Astrocyte (in vitro differentiated cells and primary cell): ENCODE measurements around the gene RBM20. TPM values are rescaled to one million over a fixed set of nuclear protein-coding genes. Genes with fewer than 3 reads are reported as not detected.

Source experiments
- DNase-seq: peaks from one replicate; pipeline ENCODE4 v3.0.0-alpha.2; 2010; ENCODE audit warnings: low read depth
- FAIRE-seq: peaks from 2 replicates; lab custom pipeline; 2011; peaks lifted over from hg19 to GRCh38; lab: Jason Lieb, UNC
- H2AFZ ChIP-seq: 2 replicates; pipeline ENCODE4 v1.6.0; 2012; ENCODE audit warnings: low read depth, low read length, inconsistent platforms
- H3K27ac ChIP-seq: 2 replicates; pipeline ENCODE4 v1.5.1; 2011; ENCODE audit warnings: low read depth, low read length, inconsistent platforms
- H3K27me3 ChIP-seq: 2 replicates; pipeline ENCODE4 v1.6.0; 2011; ENCODE audit warnings: low read length, inconsistent platforms; ENCODE audit not compliant: insufficient read depth
- H3K36me3 ChIP-seq: 2 replicates; pipeline ENCODE4 v1.5.1; 2011; ENCODE audit warnings: low read length, inconsistent platforms; ENCODE audit not compliant: insufficient read depth
- H3K4me1 ChIP-seq: 2 replicates; pipeline ENCODE4 v1.5.1; 2011; ENCODE audit warnings: low read length, inconsistent platforms; ENCODE audit not compliant: insufficient read depth
- H3K4me2 ChIP-seq: 2 replicates; pipeline ENCODE4 v1.6.0; 2012; ENCODE audit warnings: low read length, inconsistent platforms
- H3K4me3 ChIP-seq: 2 replicates; pipeline ENCODE4 v1.5.1; 2011; ENCODE audit warnings: low read depth, mild to moderate bottlenecking, low read length, inconsistent platforms; ENCODE audit not compliant: insufficient read depth
- H3K79me2 ChIP-seq: 2 replicates; pipeline ENCODE4 v1.6.0; 2012; ENCODE audit warnings: mild to moderate bottlenecking, low read length, inconsistent platforms; ENCODE audit not compliant: insufficient read depth
- H3K9ac ChIP-seq: 2 replicates; pipeline ENCODE4 v1.6.0; 2012; ENCODE audit warnings: mild to moderate bottlenecking, low read length, inconsistent platforms
- H3K9me3 ChIP-seq: 2 replicates; pipeline ENCODE4 v1.5.1; 2012; ENCODE audit warnings: low read depth, mild to moderate bottlenecking, low read length, inconsistent platforms; ENCODE audit not compliant: insufficient read depth
- H4K20me1 ChIP-seq: 2 replicates; pipeline ENCODE4 v1.6.0; 2012; ENCODE audit warnings: low read length, inconsistent platforms; ENCODE audit not compliant: insufficient read depth
- H3K27ac Mint-ChIP-seq: one replicate; pipeline ENCODE4 v1.8.0; 2021; ENCODE audit warnings: mild to moderate bottlenecking, mixed read lengths; ENCODE audit not compliant: unreplicated experiment
- H3K27me3 Mint-ChIP-seq: one replicate; pipeline ENCODE4 v1.8.0; 2021; ENCODE audit warnings: low read depth, mixed read lengths; ENCODE audit not compliant: unreplicated experiment
- H3K36me3 Mint-ChIP-seq: one replicate; pipeline ENCODE4 v1.8.0; 2021; ENCODE audit warnings: low read depth, mixed read lengths; ENCODE audit not compliant: unreplicated experiment
- H3K4me1 Mint-ChIP-seq: one replicate; pipeline ENCODE4 v1.8.0; 2021; ENCODE audit warnings: low read depth, mixed read lengths; ENCODE audit not compliant: unreplicated experiment
- H3K4me3 Mint-ChIP-seq: one replicate; pipeline ENCODE4 v1.8.0; 2021; ENCODE audit warnings: mild to moderate bottlenecking, moderate library complexity, mixed read lengths; ENCODE audit not compliant: unreplicated experiment
- H3K9me3 Mint-ChIP-seq: one replicate; pipeline ENCODE4 v1.8.0; 2021; ENCODE audit warnings: mild to moderate bottlenecking, mixed read lengths; ENCODE audit not compliant: unreplicated experiment
- CTCF ChIP-seq: IDR thresholded peaks from 2 replicates; pipeline ENCODE4 v1.5.1; 2011; ENCODE audit warnings: low read depth, mild to moderate bottlenecking, inconsistent platforms, low read length, moderate library complexity; ENCODE audit not compliant: insufficient read depth
- EZH2 ChIP-seq: IDR thresholded peaks from 2 replicates; pipeline ENCODE4 v1.6.1; 2012; ENCODE audit warnings: mild to moderate bottlenecking, low read length, inconsistent platforms; ENCODE audit not compliant: insufficient read depth
- total RNA-seq: library from RNA; stranded (reverse); gene quantifications from 2 replicates; pipeline ENCODE4 v1.2.1, GENCODE V29; 2021

RBM20 gene
- total RNA-seq, 1 donor from 2014 or later, result 1.5 TPM

DNA sequence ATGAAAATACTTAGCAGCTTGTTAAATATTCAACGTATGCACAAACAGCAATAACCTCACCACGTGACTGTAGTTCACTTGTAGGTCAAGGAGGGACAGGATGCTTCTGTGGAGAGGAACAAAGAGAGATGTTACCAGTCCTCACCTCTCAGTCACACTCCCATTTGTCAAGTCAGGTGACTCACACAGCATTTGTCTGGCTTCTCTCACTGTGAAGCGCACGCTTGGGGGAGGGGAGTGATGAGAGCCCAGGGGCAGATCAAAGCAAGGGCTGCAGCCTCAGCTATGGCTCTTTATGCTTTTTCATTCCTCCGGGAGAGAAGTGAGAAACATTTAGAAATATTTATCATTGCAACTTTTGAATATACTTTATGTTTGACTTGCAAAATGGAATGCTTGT lies 2.9 kb upstream of the RBM20 start:
- Mint-ChIP-seq H3K4me3 (no peak overlapping the region), H3K4me1 (peaks cover 21% of the 10 kb centered on the region), H3K9me3 (no peaks in the 10 kb centered on the region), H3K27me3 (peaks cover 18% of the 10 kb centered on the region), H3K36me3 (peaks cover 2% of the 10 kb centered on the region), H3K27ac (no peak overlapping the region)
- Histone ChIP-seq H2AFZ (no peak overlapping the region), H3K9ac (no peak overlapping the region), H3K27ac (no peak overlapping the region), H4K20me1 (no peaks in the 10 kb centered on the region), H3K27me3 (peaks cover 16% of the 10 kb centered on the region), H3K79me2 (no peaks in the 10 kb centered on the region), H3K9me3 (no peaks in the 10 kb centered on the region), H3K4me3 (no peak overlapping the region), H3K4me1 (peaks cover 27% of the 10 kb centered on the region), H3K36me3 (no peaks in the 10 kb centered on the region), H3K4me2 (peak overlapping the region; percentile 48)
- TF ChIP-seq CTCF (no peak), EZH2 (no peak)
- peak; percentile 64 for DNase-seq
- no peak for FAIRE-seq

DNA sequence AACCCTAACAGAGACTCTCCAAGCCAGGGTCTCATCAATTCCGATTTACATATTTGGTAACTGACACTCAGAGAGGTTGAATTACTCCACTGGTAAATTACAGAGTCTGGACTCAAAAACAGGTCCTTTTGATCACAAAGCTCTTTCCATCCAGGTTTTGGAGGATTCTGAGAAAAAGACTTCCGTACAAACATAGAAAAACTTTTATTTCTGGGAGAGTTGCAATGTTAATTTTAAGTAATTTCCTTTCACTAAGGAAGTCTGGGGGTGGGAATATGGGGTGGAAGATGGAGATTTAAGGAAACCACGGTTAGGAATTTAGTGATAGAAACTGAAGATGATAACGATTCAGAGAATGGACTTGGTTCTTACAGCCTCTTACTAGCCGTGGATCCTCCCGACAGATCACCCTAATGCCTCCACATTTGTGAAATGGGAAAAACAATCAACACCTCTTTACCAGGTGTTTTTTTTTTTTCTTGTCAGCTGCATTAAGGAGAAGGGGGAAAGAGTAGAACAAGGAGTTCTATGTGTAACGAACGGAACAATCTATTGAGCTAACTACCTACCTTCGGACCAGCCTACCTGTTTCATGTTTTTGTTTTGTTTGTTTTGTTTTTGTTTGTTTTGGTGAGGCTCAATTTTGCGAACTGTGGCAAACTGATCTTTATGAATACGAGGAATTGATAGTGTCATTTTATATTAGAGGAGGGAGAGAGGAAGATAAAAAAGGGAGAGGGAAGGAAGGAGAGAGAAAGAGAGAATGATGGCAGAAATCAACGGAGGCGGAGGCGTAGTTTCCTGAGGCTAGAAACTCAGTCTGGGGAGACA lies 1.7 kb upstream of the RBM20 start:
- H3K4me3 ChIP-seq, result no peak overlapping the region
- H3K9me3 ChIP-seq, result no peaks in the 10 kb centered on the region
- peak overlapping the region; percentile 81 for H3K4me3 Mint-ChIP-seq
- peaks cover 17% of the 10 kb centered on the region for H3K4me1 Mint-ChIP-seq
- no peak overlapping the region for H3K27ac ChIP-seq
- DNase-seq (no peak), FAIRE-seq (no peak)
- peaks cover 16% of the 10 kb centered on the region for H3K27me3 ChIP-seq
- H3K79me2 ChIP-seq, result no peaks in the 10 kb centered on the region
- H2AFZ ChIP-seq, result no peak overlapping the region
- H3K9ac ChIP-seq, result no peak overlapping the region
- no peaks in the 10 kb centered on the region for H4K20me1 ChIP-seq
- peaks cover 18% of the 10 kb centered on the region for H3K27me3 Mint-ChIP-seq
- no peak for TF ChIP-seq EZH2
- TF ChIP-seq CTCF, result no peak
- H3K27ac Mint-ChIP-seq, result no peak overlapping the region
- H3K9me3 Mint-ChIP-seq, result no peaks in the 10 kb centered on the region
- H3K36me3 Mint-ChIP-seq, result peaks cover 2% of the 10 kb centered on the region
- peak overlapping the region; percentile 90 for H3K4me2 ChIP-seq
- H3K36me3 ChIP-seq, result no peaks in the 10 kb centered on the region
- peaks cover 21% of the 10 kb centered on the region for H3K4me1 ChIP-seq
